H1 (cell line): ENCODE results near the gene GTF2A1. TPM values are rescaled to one million over a fixed set of nuclear protein-coding genes. Genes with fewer than 3 reads are reported as not detected.

Source experiments
- CTCF ChIA-PET: fragments of 300-600 bp; sonication (Branson Sonifier 250); formaldehyde crosslinking; loops from one replicate; lab custom pipeline; 2021; ENCODE audit not compliant: partially characterized antibody; lab: Charles Lee
- POLR2A ChIA-PET: fragments of 300-600 bp; sonication (Branson Sonifier 250); formaldehyde crosslinking; loops from one replicate; lab custom pipeline; 2021; ENCODE audit warnings: inconsistent platforms; ENCODE audit not compliant: partially characterized antibody; lab: Charles Lee
- DNase-seq, 2 experiments: peaks; one replicate each; pipeline versions ENCODE4 v3.0.0 to v3.0.0-alpha.2; 2010 to 2022; ENCODE audit warnings: low spot score in 2 of 2, low read depth in 1 of 2, mixed read lengths in 1 of 2
- FAIRE-seq: peaks from 2 replicates; lab custom pipeline; 2011; peaks lifted over from hg19 to GRCh38; lab: Jason Lieb, UNC
- H2AFZ ChIP-seq: 2 replicates; pipeline ENCODE4 v1.8.1; 2012; ENCODE audit warnings: low read length, inconsistent platforms
- H2AK5ac ChIP-seq: 2 replicates; pipeline ENCODE4 v1.6.1; 2013; ENCODE audit warnings: low read depth, low read length
- H2BK120ac ChIP-seq: replicated peaks from 2 replicates; pipeline ENCODE3; 2013; ENCODE audit warnings: low read depth, low read length, inconsistent platforms
- H2BK12ac ChIP-seq: 2 replicates; pipeline ENCODE4 v1.6.1; 2013; ENCODE audit warnings: low read depth, low read length
- H2BK15ac ChIP-seq: 2 replicates; pipeline ENCODE4 v1.6.1; 2013; ENCODE audit warnings: low read length
- H2BK20ac ChIP-seq: 2 replicates; pipeline ENCODE4 v1.6.1; 2013; ENCODE audit warnings: low read length
- H2BK5ac ChIP-seq: 2 replicates; pipeline ENCODE4 v1.6.1; 2013; ENCODE audit warnings: low read depth, low read length
- H3K14ac ChIP-seq: 2 replicates; pipeline ENCODE4 v1.6.1; 2013; ENCODE audit warnings: inconsistent platforms; ENCODE audit not compliant: insufficient read length
- H3K18ac ChIP-seq: 2 replicates; pipeline ENCODE4 v1.6.1; 2013; ENCODE audit warnings: low read length; ENCODE audit errors: extremely low read depth
- H3K23ac ChIP-seq: 2 replicates; pipeline ENCODE4 v1.6.1; 2013; ENCODE audit warnings: inconsistent platforms; ENCODE audit not compliant: insufficient read length
- H3K23me2 ChIP-seq: 2 replicates; pipeline ENCODE4 v1.6.1; 2013; ENCODE audit warnings: low read depth, low read length
- H3K27ac ChIP-seq: 2 replicates; pipeline ENCODE4 v1.6.1; 2011; ENCODE audit warnings: low read depth, low read length, inconsistent platforms
- H3K27me3 ChIP-seq, 4 experiments: replicated peaks in 1 of 4; 1 replicate in 1 of 4; 2 replicates in 3 of 4; pipeline versions ENCODE4 v1.6.1 to v1.8.1; 2011 to 2013; ENCODE audit warnings: low read length in 3 of 4, mild to moderate bottlenecking in 3 of 4, inconsistent platforms in 2 of 4, mixed read lengths in 2 of 4, moderate library complexity in 1 of 4; ENCODE audit not compliant: control insufficient read depth in 3 of 4, insufficient read depth in 3 of 4; ENCODE audit errors: extremely low read depth in 1 of 4
- H3K36me3 ChIP-seq, 4 experiments: 2 replicates each; pipeline versions ENCODE4 v1.6.1 to v1.8.1; 2011 to 2013; ENCODE audit warnings: mild to moderate bottlenecking in 4 of 4, low read length in 3 of 4, moderate library complexity in 2 of 4, control low read depth in 1 of 4, inconsistent platforms in 1 of 4; ENCODE audit not compliant: insufficient read depth in 4 of 4, control insufficient read depth in 2 of 4
- H3K4ac ChIP-seq: replicated peaks from 2 replicates; pipeline ENCODE3; 2013; ENCODE audit warnings: low read length, low read depth, mixed read lengths, inconsistent platforms; ENCODE audit not compliant: insufficient read length
- H3K4me1 ChIP-seq, 4 experiments: replicated peaks in 1 of 4; 1 replicate in 1 of 4; 2 replicates in 3 of 4; pipeline versions ENCODE4 v1.6.1 to v1.8.1; 2011 to 2013; ENCODE audit warnings: low read length in 3 of 4, inconsistent platforms in 2 of 4, mixed read lengths in 1 of 4; ENCODE audit not compliant: insufficient read depth in 4 of 4, control insufficient read depth in 3 of 4
- H3K4me2 ChIP-seq, 2 experiments: 2 replicates each; pipeline versions ENCODE4 v1.6.1 to v1.8.1; 2011 to 2013; ENCODE audit warnings: low read depth in 2 of 2, low read length in 2 of 2, control low read depth in 1 of 2, inconsistent platforms in 1 of 2, mild to moderate bottlenecking in 1 of 2; ENCODE audit not compliant: insufficient read depth in 1 of 2
- H3K4me3 ChIP-seq, 4 experiments: fragments of 200-600, 300-600 bp in 1 of 4; sonication (generic), shearing (Covaris generic), sonication (Bioruptor Twin) in 1 of 4; 2 replicates each; pipeline versions ENCODE4 v1.5.1 to v1.8.1; 2011 to 2016; ENCODE audit warnings: low read length in 4 of 4, low read depth in 3 of 4, control low read depth in 2 of 4, inconsistent platforms in 2 of 4, mild to moderate bottlenecking in 2 of 4, mixed read lengths in 1 of 4, moderate library complexity in 1 of 4; ENCODE audit not compliant: insufficient read depth in 2 of 4; ENCODE audit errors: extremely low read depth in 1 of 4
- H3K56ac ChIP-seq: replicated peaks from 2 replicates; pipeline ENCODE3; 2013; ENCODE audit warnings: low read depth, mild to moderate bottlenecking, mixed read lengths, low read length, inconsistent platforms; ENCODE audit not compliant: insufficient read length
- H3K79me1 ChIP-seq: 2 replicates; pipeline ENCODE4 v1.6.1; 2013; ENCODE audit warnings: low read depth, low read length, control low read depth
- H3K79me2 ChIP-seq, 2 experiments: 2 replicates each; pipeline versions ENCODE4 v1.6.1 to v1.8.1; 2012 to 2013; ENCODE audit warnings: low read length in 2 of 2, mild to moderate bottlenecking in 2 of 2, inconsistent platforms in 1 of 2; ENCODE audit not compliant: insufficient read depth in 2 of 2, control insufficient read depth in 1 of 2
- H3K9ac ChIP-seq, 4 experiments: replicated peaks in 1 of 4; 1 replicate in 1 of 4; 2 replicates in 3 of 4; pipeline versions ENCODE4 v1.6.1 to v1.8.1; 2011 to 2013; ENCODE audit warnings: low read depth in 3 of 4, low read length in 3 of 4, control low read depth in 2 of 4, mild to moderate bottlenecking in 2 of 4, moderate library complexity in 2 of 4, inconsistent platforms in 1 of 4; ENCODE audit errors: extremely low read depth in 1 of 4
- H3K9me3 ChIP-seq, 2 experiments: 2 replicates each; pipeline versions ENCODE4 v1.6.1 to v1.8.1; 2012 to 2013; ENCODE audit warnings: mild to moderate bottlenecking in 2 of 2, moderate library complexity in 2 of 2, control low read depth in 1 of 2, inconsistent platforms in 1 of 2, low read depth in 1 of 2, low read length in 1 of 2, mixed read lengths in 1 of 2; ENCODE audit not compliant: insufficient read depth in 2 of 2
- H4K20me1 ChIP-seq, 2 experiments: replicated peaks in 1 of 2; 2 replicates each; pipeline versions ENCODE3 to v1.8.1; 2011 to 2013; ENCODE audit warnings: inconsistent platforms in 2 of 2, low read length in 2 of 2, mild to moderate bottlenecking in 1 of 2; ENCODE audit not compliant: insufficient read depth in 2 of 2, control insufficient read depth in 1 of 2
- H4K5ac ChIP-seq: 2 replicates; pipeline ENCODE4 v1.6.1; 2013; ENCODE audit warnings: low read length, low read depth, mixed read lengths, inconsistent platforms; ENCODE audit not compliant: insufficient read length
- H4K8ac ChIP-seq: 2 replicates; pipeline ENCODE4 v1.8.0; 2013; ENCODE audit warnings: mild to moderate bottlenecking, moderate library complexity, low read length, inconsistent platforms; ENCODE audit not compliant: insufficient read depth; ENCODE audit errors: extremely low read depth
- H4K91ac ChIP-seq: replicated peaks from 2 replicates; pipeline ENCODE3; 2013; ENCODE audit warnings: low read length, mixed read lengths, inconsistent platforms; ENCODE audit not compliant: insufficient read length
- BCL11A ChIP-seq, 2 experiments: IDR thresholded peaks; one replicate each; pipeline ENCODE4 v1.6.1; 2011; ENCODE audit warnings: low read depth in 2 of 2, low read length in 2 of 2, mild to moderate bottlenecking in 2 of 2
- CBX5 ChIP-seq: fragments of 300-800, 300-1000 bp; sonication (generic); IDR thresholded peaks from 2 replicates; pipeline ENCODE4 v1.7.1; 2016; ENCODE audit warnings: antibody characterized with exemption, low read length, low read depth
- CEBPB ChIP-seq: IDR thresholded peaks from 2 replicates; pipeline ENCODE4 v1.6.1; 2012; ENCODE audit warnings: low read depth, low read length
- CHD2 ChIP-seq: IDR thresholded peaks from 2 replicates; pipeline ENCODE4 v1.6.1; 2012; ENCODE audit warnings: low read length, improper control_type of control experiment
- CTBP2 ChIP-seq: IDR thresholded peaks from 2 replicates; pipeline ENCODE4 v1.7.0; 2011; ENCODE audit warnings: borderline replicate concordance, mild to moderate bottlenecking, moderate library complexity, mixed read lengths, low read length; ENCODE audit not compliant: insufficient read depth, insufficient read length
- CTCF ChIP-seq, 3 experiments: IDR thresholded peaks; 1 replicate in 2 of 3; 2 replicates in 1 of 3; pipeline versions ENCODE4 v1.5.1 to v1.6.1; 2011; ENCODE audit warnings: low read length in 3 of 3, mild to moderate bottlenecking in 3 of 3, inconsistent platforms in 2 of 3, low read depth in 1 of 3, moderate library complexity in 1 of 3; ENCODE audit not compliant: insufficient read depth in 1 of 3; ENCODE audit errors: control extremely low read depth in 1 of 3
- EP300 ChIP-seq, 2 experiments: IDR thresholded peaks; 1 replicate in 1 of 2; 2 replicates in 1 of 2; pipeline ENCODE4 v1.6.1; 2011 to 2012; ENCODE audit warnings: low read depth in 2 of 2, low read length in 2 of 2, mild to moderate bottlenecking in 2 of 2, borderline replicate concordance in 1 of 2, inconsistent platforms in 1 of 2, moderate library complexity in 1 of 2
- KDM1A ChIP-seq: fragments of 200-600, 300-600 bp; sonication (generic); IDR thresholded peaks from 2 replicates; pipeline ENCODE4 v1.7.1; 2016; ENCODE audit warnings: mild to moderate bottlenecking, low read length, borderline replicate concordance
- TAF1 ChIP-seq: IDR thresholded peaks from 2 replicates; pipeline ENCODE4 v1.6.1; 2011; ENCODE audit warnings: mild to moderate bottlenecking, low read depth, low read length
- TCF12 ChIP-seq: IDR thresholded peaks from 2 replicates; pipeline ENCODE4 v1.6.1; 2011; ENCODE audit warnings: low read depth, mild to moderate bottlenecking, low read length
- WGBS, 2 experiments: shearing (Covaris generic) in 1 of 2; methylation state at CpG; one replicate each; pipeline versions ENCODE4 v1.1.6 to v1.1.7; 2013 to 2015; ENCODE audit warnings: low lambda C conversion rate in 2 of 2, mixed read lengths in 2 of 2, inconsistent platforms in 1 of 2, low coverage in 1 of 2, missing lambda C conversion rate in 1 of 2; ENCODE audit not compliant: insufficient replicate concordance in 2 of 2, insufficient coverage in 1 of 2, insufficient read length in 1 of 2; ENCODE audit errors: extremely low coverage in 1 of 2, missing lambda C conversion rate in 1 of 2; 5-methylcytosine and 5-hydroxymethylcytosine counted together
- polyA plus RNA-seq, 7 experiments: library from polyadenylated mRNA; depleted of rRNA in 3 of 7; stranded (reverse) in 5 of 7; unstranded in 2 of 7; fragments of >200 nt in 5 of 7; fragments of 200-250 nt in 2 of 7; gene quantifications; 1 replicate in 5 of 7; 2 replicates in 1 of 7; 4 replicates in 1 of 7; pipeline versions ENCODE4 v1.2.1 to v1.2.3, GENCODE V29; 2011 to 2013; ENCODE audit warnings: missing spikeins in 2 of 7, mixed read lengths in 2 of 7
- total RNA-seq: library from RNA; stranded (reverse); fragmentation: NEBNext Ultra II Directional; extraction: Animal tissue kit (Norgen Biotek cat#: 25700); gene quantifications from 2 replicates; pipeline ENCODE4 v1.2.1, GENCODE V29; 2021

GTF2A1 gene
- total and polyA plus RNA-seq, 2 of the 8 experiments (the other 6 are each of a cell fraction or from before 2014, with no cell fraction given) = 24.1 to 57.8 TPM

- no peak overlapping the region for H2BK12ac ChIP-seq
- H2BK15ac ChIP-seq = no peak overlapping the region
- no peak overlapping the region for H2BK120ac ChIP-seq
- no peak overlapping the region for H3K9ac ChIP-seq
- ChIA-PET CTCF (interaction anchor here (0.6 to 2.2 kb wide), 3 partner anchors 16 to 281 kb away, joined by 4 to 8 read pairs (median 4); no protein-coding TSS in a partner anchor), POLR2A (interaction anchor here (0.6 to 1.3 kb wide), 7 partner anchors 14 to 289 kb away, joined by 3 to 5 read pairs (median 3); no protein-coding TSS in a partner anchor)
- H3K9me3 ChIP-seq = no peaks in the 10 kb centered on the region
- H3K4ac ChIP-seq = no peak overlapping the region
- H2BK5ac ChIP-seq = no peak overlapping the region
- H3K4me3 ChIP-seq = no peak overlapping the region
- no peak overlapping the region for H2AFZ ChIP-seq
- no peak overlapping the region for H3K23ac ChIP-seq
- peaks cover 0 to 55% of the 10 kb centered on the region in 2 experiments; a peak in 2 of 4 replicates for H3K79me2 ChIP-seq
- H3K56ac ChIP-seq = no peak overlapping the region
- H4K20me1 ChIP-seq = peaks cover 0 to 4% of the 10 kb centered on the region in 2 experiments
- H4K8ac ChIP-seq = no peak overlapping the region
- H2BK20ac ChIP-seq = no peak overlapping the region
- no peak overlapping the region for H4K91ac ChIP-seq
- no peak overlapping the region for H3K14ac ChIP-seq
- peaks cover 5 to 78% (median 17%) of the 10 kb centered on the region in 4 experiments for H3K36me3 ChIP-seq
- no peak for FAIRE-seq
- H3K18ac ChIP-seq = no peak overlapping the region
- no peak overlapping the region for H3K4me2 ChIP-seq
- H3K27ac ChIP-seq = no peak overlapping the region
- H3K23me2 ChIP-seq = no peaks in the 10 kb centered on the region
- WGBS, 2 experiments = 94% methylated on average over 5 of the region's 5 CpGs; no CpG with 5 or more reads in 1 of the 2 experiments
- DNase-seq = no peak
- no peak overlapping the region for H2AK5ac ChIP-seq
- H3K79me1 ChIP-seq = no peaks in the 10 kb centered on the region; the same call in 1 of the 2 replicates
- no peak overlapping the region for H4K5ac ChIP-seq
- no peaks in the 10 kb centered on the region for H3K4me1 ChIP-seq
- H3K27me3 ChIP-seq = no peaks in the 10 kb centered on the region
- TF ChIP-seq CTCF (IDR thresholded peaks at IDR 0.05; ENCODE audit: control extremely low read depth in 1 of 3, insufficient read depth in 1 of 3, low read depth in 1 of 3, low read length in 3 of 3) (no peak), TCF12 (no peak), CTBP2 (no peak), TAF1 (no peak), EP300 (IDR thresholded peaks at IDR 0.05; ENCODE audit: borderline replicate concordance in 1 of 2, low read depth in 2 of 2, low read length in 2 of 2) (no peak), CBX5 (no peak), BCL11A (IDR thresholded peaks at IDR 0.05; ENCODE audit: low read depth in 2 of 2, low read length in 2 of 2) (no peak), CEBPB (no peak), CHD2 (no peak), KDM1A (no peak)
Measured at GRCh38 chr14:81187832-81188522, 32.8 kb downstream of the GTF2A1 start.
